ENCODE results near the gene CHPF2.

CHPF2 gene

DNA sequence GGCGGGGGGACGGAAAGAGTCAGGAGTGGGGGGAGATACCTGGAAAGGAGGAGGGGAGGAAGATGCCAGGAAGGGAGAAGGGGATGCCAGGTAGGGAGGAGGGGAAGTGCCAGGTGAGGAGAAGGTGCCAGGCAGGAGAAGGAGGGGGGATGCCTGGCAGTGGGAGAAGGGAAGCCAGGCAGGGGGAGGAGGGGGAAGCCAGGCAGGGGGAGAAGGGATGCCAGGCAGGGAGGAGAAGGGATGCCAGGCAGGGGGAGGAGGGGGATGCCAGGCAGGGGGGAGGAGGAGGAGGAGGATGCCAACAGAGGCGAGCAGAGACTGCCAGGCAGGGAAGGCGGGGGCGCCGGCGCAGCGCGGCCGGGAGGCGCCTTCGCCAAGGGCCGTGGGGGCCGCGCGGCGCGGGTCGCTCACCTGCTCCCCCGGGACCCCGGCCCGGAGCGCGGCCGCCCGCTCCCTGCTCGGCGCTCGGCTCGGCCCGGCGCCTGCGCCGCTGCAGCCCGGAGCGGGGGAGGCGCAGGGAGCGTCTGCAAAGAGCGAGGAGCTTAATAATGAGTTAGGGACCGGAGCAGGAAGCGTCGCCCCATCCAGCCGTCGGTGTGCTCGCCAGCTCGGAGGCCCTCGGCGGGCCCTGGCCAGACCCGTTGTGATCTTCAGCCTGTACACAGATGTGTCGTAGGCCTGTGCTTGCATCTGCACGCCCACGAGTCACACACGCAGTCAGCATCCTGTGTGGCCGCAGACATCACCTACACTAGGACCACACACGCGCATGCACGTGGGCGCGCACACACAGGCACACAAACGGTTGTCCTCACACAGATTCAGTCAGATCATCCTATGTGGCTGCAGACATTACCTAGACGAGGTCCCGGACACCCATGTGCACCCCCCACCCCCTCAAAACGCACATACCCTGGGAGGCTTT lies 44.6 kb downstream of the CHPF2 start (continued):
- TF ChIP-seq, protein P1, sequence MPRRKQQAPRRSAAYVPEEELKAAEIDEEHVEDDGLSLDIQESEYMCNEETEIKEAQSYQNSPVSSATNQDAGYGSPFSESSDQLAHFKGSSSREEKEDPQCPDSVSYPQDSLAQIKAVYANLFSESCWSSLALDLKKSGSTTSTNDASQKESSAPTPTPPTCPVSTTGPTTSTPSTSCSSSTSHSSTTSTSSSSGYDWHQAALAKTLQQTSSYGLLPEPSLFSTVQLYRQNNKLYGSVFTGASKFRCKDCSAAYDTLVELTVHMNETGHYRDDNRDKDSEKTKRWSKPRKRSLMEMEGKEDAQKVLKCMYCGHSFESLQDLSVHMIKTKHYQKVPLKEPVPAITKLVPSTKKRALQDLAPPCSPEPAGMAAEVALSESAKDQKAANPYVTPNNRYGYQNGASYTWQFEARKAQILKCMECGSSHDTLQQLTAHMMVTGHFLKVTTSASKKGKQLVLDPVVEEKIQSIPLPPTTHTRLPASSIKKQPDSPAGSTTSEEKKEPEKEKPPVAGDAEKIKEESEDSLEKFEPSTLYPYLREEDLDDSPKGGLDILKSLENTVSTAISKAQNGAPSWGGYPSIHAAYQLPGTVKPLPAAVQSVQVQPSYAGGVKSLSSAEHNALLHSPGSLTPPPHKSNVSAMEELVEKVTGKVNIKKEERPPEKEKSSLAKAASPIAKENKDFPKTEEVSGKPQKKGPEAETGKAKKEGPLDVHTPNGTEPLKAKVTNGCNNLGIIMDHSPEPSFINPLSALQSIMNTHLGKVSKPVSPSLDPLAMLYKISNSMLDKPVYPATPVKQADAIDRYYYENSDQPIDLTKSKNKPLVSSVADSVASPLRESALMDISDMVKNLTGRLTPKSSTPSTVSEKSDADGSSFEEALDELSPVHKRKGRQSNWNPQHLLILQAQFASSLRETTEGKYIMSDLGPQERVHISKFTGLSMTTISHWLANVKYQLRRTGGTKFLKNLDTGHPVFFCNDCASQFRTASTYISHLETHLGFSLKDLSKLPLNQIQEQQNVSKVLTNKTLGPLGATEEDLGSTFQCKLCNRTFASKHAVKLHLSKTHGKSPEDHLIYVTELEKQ (tag by site-specific recombination; IDR thresholded peaks at IDR 0.05; ENCODE audit: borderline replicate concordance): no peak
- TF ChIP-seq, protein P2, sequence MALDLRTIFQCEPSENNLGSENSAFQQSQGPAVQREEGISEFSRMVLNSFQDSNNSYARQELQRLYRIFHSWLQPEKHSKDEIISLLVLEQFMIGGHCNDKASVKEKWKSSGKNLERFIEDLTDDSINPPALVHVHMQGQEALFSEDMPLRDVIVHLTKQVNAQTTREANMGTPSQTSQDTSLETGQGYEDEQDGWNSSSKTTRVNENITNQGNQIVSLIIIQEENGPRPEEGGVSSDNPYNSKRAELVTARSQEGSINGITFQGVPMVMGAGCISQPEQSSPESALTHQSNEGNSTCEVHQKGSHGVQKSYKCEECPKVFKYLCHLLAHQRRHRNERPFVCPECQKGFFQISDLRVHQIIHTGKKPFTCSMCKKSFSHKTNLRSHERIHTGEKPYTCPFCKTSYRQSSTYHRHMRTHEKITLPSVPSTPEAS (tag by site-specific recombination; IDR thresholded peaks at IDR 0.05): peak; percentile 57; the same call in 1 of the 2 replicates
- TF ChIP-seq ZFP69B (tag by site-specific recombination; IDR thresholded peaks at IDR 0.05) (no peak), ZNF184 (tag by site-specific recombination; IDR thresholded peaks at IDR 0.05) (no peak; the same call in 1 of the 2 replicates), ZNF266 (tag by site-specific recombination; IDR thresholded peaks at IDR 0.05; ENCODE audit: low read depth) (no peak), ZNF423 (tag by site-specific recombination; IDR thresholded peaks at IDR 0.05) (no peak), ZNF621 (tag by site-specific recombination; IDR thresholded peaks at IDR 0.05) (no peak), ZBTB21 (tag by site-specific recombination; IDR thresholded peaks at IDR 0.05) (no peak), ZBTB48 (tag by site-specific recombination; IDR thresholded peaks at IDR 0.05) (peak; percentile 100), ZNF768 (tag by site-specific recombination; IDR thresholded peaks at IDR 0.05) (no peak), ZNF791 (tag by site-specific recombination; IDR thresholded peaks at IDR 0.05) (no peak), SALL2 (tag by site-specific recombination; IDR thresholded peaks at IDR 0.05; ENCODE audit: borderline replicate concordance) (no peak), GLIS1 (tag by site-specific recombination; IDR thresholded peaks at IDR 0.05) (peak; percentile 47; the same call in 1 of the 2 replicates), BCL11B (tag by site-specific recombination; IDR thresholded peaks at IDR 0.05; ENCODE audit: low read depth) (no peak), ZNF701 (tag by site-specific recombination; IDR thresholded peaks at IDR 0.05) (no peak), ZNF529 (tag by site-specific recombination; IDR thresholded peaks at IDR 0.05; ENCODE audit: insufficient replicate concordance) (no peak), ZNF596 (tag by site-specific recombination; IDR thresholded peaks at IDR 0.05) (no peak), ZNF155 (tag by site-specific recombination; IDR thresholded peaks at IDR 0.05) (no peak), ZNF76 (tag by site-specific recombination; IDR thresholded peaks at IDR 0.05; ENCODE audit: borderline replicate concordance, low read depth) (no peak), ZNF221 (tag by site-specific recombination; IDR thresholded peaks at IDR 0.05; ENCODE audit: borderline replicate concordance) (no peak), ZNF10 (tag by site-specific recombination; IDR thresholded peaks at IDR 0.05) (no peak), MYNN (tag by site-specific recombination; IDR thresholded peaks at IDR 0.05; ENCODE audit: borderline replicate concordance) (no peak), ZFP37 (tag by site-specific recombination; IDR thresholded peaks at IDR 0.05) (0 out of 2 replicates have a peak, but pooled peaks have one; percentile 34)
- TF ChIP-seq, protein P3, sequence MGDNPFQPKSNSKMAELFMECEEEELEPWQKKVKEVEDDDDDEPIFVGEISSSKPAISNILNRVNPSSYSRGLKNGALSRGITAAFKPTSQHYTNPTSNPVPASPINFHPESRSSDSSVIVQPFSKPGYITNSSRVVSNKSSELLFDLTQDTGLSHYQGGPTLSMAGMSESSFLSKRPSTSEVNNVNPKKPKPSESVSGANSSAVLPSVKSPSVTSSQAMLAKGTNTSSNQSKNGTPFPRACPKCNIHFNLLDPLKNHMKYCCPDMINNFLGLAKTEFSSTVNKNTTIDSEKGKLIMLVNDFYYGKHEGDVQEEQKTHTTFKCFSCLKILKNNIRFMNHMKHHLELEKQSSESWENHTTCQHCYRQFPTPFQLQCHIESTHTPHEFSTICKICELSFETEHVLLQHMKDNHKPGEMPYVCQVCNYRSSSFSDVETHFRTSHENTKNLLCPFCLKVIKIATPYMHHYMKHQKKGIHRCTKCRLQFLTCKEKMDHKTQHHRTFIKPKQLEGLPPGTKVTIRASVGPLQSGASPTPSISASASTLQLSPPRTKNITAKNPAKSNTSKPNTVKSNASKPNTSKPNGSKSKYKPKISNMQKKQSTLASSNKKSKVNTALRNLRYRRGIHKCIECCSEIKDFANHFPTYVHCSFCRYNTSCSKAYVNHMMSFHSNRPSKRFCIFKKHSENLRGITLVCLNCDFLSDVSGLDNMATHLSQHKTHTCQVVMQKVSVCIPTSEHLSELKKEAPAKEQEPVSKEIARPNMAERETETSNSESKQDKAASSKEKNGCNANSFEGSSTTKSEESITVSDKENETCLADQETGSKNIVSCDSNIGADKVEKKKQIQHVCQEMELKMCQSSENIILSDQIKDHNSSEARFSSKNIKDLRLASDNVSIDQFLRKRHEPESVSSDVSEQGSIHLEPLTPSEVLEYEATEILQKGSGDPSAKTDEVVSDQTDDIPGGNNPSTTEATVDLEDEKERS (tag by site-specific recombination; IDR thresholded peaks at IDR 0.05): no peak
- TF ChIP-seq, protein P4, sequence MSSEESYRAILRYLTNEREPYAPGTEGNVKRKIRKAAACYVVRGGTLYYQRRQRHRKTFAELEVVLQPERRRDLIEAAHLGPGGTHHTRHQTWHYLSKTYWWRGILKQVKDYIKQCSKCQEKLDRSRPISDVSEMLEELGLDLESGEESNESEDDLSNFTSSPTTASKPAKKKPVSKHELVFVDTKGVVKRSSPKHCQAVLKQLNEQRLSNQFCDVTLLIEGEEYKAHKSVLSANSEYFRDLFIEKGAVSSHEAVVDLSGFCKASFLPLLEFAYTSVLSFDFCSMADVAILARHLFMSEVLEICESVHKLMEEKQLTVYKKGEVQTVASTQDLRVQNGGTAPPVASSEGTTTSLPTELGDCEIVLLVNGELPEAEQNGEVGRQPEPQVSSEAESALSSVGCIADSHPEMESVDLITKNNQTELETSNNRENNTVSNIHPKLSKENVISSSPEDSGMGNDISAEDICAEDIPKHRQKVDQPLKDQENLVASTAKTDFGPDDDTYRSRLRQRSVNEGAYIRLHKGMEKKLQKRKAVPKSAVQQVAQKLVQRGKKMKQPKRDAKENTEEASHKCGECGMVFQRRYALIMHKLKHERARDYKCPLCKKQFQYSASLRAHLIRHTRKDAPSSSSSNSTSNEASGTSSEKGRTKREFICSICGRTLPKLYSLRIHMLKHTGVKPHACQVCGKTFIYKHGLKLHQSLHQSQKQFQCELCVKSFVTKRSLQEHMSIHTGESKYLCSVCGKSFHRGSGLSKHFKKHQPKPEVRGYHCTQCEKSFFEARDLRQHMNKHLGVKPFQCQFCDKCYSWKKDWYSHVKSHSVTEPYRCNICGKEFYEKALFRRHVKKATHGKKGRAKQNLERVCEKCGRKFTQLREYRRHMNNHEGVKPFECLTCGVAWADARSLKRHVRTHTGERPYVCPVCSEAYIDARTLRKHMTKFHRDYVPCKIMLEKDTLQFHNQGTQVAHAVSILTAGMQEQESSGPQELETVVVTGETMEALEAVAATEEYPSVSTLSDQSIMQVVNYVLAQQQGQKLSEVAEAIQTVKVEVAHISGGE (tag by site-specific recombination; conservative IDR thresholded peaks at IDR 0.05; ENCODE audit: low read depth): 0 out of 2 replicates have a peak, but pooled peaks have one; percentile 17
- TF ChIP-seq, protein P5, sequence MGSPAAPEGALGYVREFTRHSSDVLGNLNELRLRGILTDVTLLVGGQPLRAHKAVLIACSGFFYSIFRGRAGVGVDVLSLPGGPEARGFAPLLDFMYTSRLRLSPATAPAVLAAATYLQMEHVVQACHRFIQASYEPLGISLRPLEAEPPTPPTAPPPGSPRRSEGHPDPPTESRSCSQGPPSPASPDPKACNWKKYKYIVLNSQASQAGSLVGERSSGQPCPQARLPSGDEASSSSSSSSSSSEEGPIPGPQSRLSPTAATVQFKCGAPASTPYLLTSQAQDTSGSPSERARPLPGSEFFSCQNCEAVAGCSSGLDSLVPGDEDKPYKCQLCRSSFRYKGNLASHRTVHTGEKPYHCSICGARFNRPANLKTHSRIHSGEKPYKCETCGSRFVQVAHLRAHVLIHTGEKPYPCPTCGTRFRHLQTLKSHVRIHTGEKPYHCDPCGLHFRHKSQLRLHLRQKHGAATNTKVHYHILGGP (tag by site-specific recombination; IDR thresholded peaks at IDR 0.05): no peak
